HepG2 (cell line): ENCODE measurements around the gene PACS1. TPM values are rescaled to one million over a fixed set of nuclear protein-coding genes. Genes with fewer than 3 reads are reported as not detected.

Source experiments
- ERF ChIP-seq: IDR thresholded peaks from 2 replicates; pipeline ENCODE4 v1.6.1; 2018; ENCODE audit warnings: missing biosample characterization, missing genetic modification reagents
- IRX3 ChIP-seq: sonication (generic); formaldehyde crosslinking; IDR thresholded peaks from 2 replicates; pipeline ENCODE4 v1.8.1; 2023; ENCODE audit warnings: mild to moderate bottlenecking, low read depth, missing genetic modification reagents, borderline replicate concordance
- MAFF ChIP-seq: IDR thresholded peaks from 2 replicates; pipeline ENCODE4 v1.6.1; 2011; ENCODE audit warnings: low read depth, low read length, improper control_type of control experiment
- MEF2D ChIP-seq: sonication (generic); formaldehyde crosslinking; IDR thresholded peaks from 2 replicates; pipeline ENCODE4 v1.5.1; 2020; ENCODE audit warnings: mild to moderate bottlenecking, missing genetic modification reagents
- MLLT10 ChIP-seq: sonication (generic); formaldehyde crosslinking; IDR thresholded peaks from 2 replicates; pipeline ENCODE4 v1.4.0; 2020; ENCODE audit warnings: missing genetic modification reagents
- MYNN ChIP-seq: sonication (generic); formaldehyde crosslinking; IDR thresholded peaks from 2 replicates; pipeline ENCODE4 v1.4.0; 2020; ENCODE audit warnings: mild to moderate bottlenecking, low read depth, missing genetic modification reagents
- PHF21A ChIP-seq: sonication (generic); formaldehyde crosslinking; IDR thresholded peaks from 2 replicates; pipeline ENCODE4 v1.5.0; 2020; ENCODE audit warnings: mild to moderate bottlenecking, missing genetic modification reagents
- SKI ChIP-seq: fragments of 450-650 bp; IDR thresholded peaks from one replicate; pipeline ENCODE4 v1.6.1; 2018; ENCODE audit warnings: mild to moderate bottlenecking; ENCODE audit not compliant: partially characterized antibody
- YY1 ChIP-seq: IDR thresholded peaks from 2 replicates; pipeline ENCODE4 v1.6.1; 2011; ENCODE audit warnings: low read length, low read depth, moderate library complexity, mild to moderate bottlenecking; ENCODE audit not compliant: insufficient read depth, insufficient replicate concordance
- ZNF292 ChIP-seq: sonication (generic); formaldehyde crosslinking; IDR thresholded peaks from 2 replicates; pipeline ENCODE4 v1.8.1; 2022; ENCODE audit warnings: mild to moderate bottlenecking, low read depth, missing genetic modification reagents, borderline replicate concordance
- ZNF709 ChIP-seq: sonication (generic); formaldehyde crosslinking; IDR thresholded peaks from 2 replicates; pipeline ENCODE4 v1.5.0; 2020; ENCODE audit warnings: mild to moderate bottlenecking, missing genetic modification reagents
- polyA plus RNA-seq, 8 experiments: library from polyadenylated mRNA; depleted of rRNA in 3 of 8; stranded (reverse) in 7 of 8; unstranded in 1 of 8; fragments of >200 nt; fragmentation: Illumina TruSeq in 4 of 8; extraction: Trizol in 4 of 8; gene quantifications; 2 replicates each; pipeline versions ENCODE4 v1.2.1 to v1.2.3, GENCODE V29; 2011 to 2016; ENCODE audit warnings: low read depth in 4 of 8, missing spikeins in 1 of 8, mixed read lengths in 1 of 8; ENCODE audit not compliant: insufficient read depth in 1 of 8
- total RNA-seq, 5 experiments: library from RNA; depleted of rRNA; stranded (reverse); fragments of >200 nt; fragmentation: Illumina TruSeq; extraction: Trizol; gene quantifications; 2 replicates each; pipeline ENCODE4 v1.2.3, GENCODE V29; 2016; ENCODE audit warnings: low read depth in 1 of 5
- TF ChIP-seq, protein P1 (sequence below): sonication (generic); formaldehyde crosslinking; IDR thresholded peaks from one replicate; pipeline ENCODE4 v1.5.1; 2020; ENCODE audit warnings: mild to moderate bottlenecking, missing genetic modification reagents; ENCODE audit errors: not compliant biosample characterization
- TF ChIP-seq, protein P2 (sequence below): sonication (generic); formaldehyde crosslinking; IDR thresholded peaks from 2 replicates; pipeline ENCODE4 v1.4.0; 2020; ENCODE audit warnings: missing genetic modification reagents
- TF ChIP-seq, protein P3 (sequence below): sonication (generic); formaldehyde crosslinking; IDR thresholded peaks from 2 replicates; pipeline ENCODE4 v1.4.0; 2020; ENCODE audit warnings: missing genetic modification reagents, mild to moderate bottlenecking, borderline replicate concordance
- TF ChIP-seq, protein P4 (sequence below): sonication (generic); formaldehyde crosslinking; IDR thresholded peaks from 2 replicates; pipeline ENCODE4 v1.4.0; 2020; ENCODE audit warnings: missing genetic modification reagents

The PACS1 gene
- total and polyA plus RNA-seq, 2 of the 13 experiments (the other 11 are each of a cell fraction or from before 2014, with no cell fraction given) = 7.6 to 8.6 TPM

DNA sequence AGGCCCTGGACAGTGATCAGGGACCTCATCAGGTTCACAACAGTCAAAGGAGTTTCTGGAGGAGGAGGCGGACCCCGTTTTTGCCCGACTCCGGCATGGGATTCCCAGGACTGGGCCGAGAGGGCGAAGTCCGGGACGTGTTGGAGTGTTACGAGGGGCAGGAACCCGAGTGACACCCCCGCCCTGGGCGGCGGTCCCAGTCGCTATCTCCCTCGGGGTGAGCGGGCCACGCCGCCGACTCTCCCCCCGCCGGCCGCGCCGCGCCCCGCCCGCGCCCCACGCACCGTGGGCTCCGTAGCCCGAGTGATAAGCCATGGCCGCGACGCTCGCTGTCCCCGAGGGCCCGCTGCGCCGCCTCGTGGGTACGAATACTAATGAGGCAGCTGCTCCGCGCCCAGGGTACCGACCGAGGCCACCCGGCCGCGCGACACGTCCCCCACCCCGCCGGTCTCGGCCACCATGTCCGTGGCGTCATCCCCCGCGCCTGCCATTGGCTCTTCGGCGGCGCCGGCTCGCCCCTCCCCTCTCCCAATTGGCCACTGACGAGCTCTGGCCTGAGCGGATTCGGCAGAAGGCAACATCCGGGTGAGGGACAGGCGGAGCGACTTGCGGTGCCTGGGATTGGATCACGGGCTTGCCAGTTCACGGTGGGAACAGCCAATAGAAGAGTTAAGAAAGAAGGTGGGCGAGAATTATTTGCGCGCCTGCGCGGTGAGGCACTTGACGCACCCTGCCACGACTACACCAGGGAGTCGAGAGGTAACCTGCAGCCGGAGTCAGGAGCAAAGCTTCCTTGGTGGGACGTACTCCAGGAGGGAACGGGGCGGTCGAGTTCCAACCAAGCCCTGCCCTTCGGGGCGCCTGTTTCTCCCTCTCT is 218.8 kb downstream of the PACS1 start, which contains the start of gene YIF1A (continued):
- TF ChIP-seq, protein P1, sequence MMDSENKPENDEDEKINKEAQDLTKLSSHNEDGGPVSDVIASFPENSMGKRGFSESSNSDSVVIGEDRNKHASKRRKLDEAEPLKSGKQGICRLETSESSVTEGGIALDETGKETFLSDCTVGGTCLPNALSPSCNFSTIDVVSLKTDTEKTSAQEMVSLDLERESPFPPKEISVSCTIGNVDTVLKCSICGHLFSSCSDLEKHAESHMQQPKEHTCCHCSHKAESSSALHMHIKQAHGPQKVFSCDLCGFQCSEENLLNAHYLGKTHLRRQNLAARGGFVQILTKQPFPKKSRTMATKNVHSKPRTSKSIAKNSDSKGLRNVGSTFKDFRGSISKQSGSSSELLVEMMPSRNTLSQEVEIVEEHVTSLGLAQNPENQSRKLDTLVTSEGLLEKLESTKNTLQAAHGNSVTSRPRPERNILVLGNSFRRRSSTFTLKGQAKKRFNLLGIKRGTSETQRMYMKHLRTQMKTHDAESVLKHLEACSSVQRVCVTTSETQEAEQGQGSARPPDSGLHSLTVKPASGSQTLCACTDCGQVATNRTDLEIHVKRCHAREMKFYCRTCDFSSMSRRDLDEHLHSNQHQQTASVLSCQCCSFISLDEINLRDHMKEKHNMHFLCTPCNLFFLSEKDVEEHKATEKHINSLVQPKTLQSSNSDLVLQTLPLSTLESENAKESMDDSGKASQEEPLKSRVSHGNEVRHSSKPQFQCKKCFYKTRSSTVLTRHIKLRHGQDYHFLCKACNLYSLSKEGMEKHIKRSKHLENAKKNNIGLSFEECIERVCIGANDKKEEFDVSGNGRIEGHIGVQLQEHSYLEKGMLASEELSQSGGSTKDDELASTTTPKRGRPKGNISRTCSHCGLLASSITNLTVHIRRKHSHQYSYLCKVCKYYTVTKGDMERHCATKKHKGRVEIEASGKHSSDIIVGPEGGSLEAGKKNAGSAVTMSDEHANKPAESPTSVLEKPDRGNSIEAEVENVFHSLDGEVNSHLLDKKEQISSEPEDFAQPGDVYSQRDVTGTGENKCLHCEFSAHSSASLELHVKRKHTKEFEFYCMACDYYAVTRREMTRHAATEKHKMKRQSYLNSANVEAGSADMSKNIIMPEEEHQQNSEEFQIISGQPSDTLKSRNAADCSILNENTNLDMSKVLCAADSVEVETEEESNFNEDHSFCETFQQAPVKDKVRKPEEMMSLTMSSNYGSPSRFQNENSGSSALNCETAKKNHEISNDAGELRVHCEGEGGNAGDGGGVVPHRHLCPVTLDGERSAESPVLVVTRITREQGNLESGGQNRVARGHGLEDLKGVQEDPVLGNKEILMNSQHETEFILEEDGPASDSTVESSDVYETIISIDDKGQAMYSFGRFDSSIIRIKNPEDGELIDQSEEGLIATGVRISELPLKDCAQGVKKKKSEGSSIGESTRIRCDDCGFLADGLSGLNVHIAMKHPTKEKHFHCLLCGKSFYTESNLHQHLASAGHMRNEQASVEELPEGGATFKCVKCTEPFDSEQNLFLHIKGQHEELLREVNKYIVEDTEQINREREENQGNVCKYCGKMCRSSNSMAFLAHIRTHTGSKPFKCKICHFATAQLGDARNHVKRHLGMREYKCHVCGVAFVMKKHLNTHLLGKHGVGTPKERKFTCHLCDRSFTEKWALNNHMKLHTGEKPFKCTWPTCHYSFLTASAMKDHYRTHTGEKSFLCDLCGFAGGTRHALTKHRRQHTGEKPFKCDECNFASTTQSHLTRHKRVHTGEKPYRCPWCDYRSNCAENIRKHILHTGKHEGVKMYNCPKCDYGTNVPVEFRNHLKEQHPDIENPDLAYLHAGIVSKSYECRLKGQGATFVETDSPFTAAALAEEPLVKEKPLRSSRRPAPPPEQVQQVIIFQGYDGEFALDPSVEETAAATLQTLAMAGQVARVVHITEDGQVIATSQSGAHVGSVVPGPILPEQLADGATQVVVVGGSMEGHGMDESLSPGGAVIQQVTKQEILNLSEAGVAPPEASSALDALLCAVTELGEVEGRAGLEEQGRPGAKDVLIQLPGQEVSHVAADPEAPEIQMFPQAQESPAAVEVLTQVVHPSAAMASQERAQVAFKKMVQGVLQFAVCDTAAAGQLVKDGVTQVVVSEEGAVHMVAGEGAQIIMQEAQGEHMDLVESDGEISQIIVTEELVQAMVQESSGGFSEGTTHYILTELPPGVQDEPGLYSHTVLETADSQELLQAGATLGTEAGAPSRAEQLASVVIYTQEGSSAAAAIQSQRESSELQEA (CRISPR knock-in tag) = peak; percentile 26
- peak; percentile 45 for TF ChIP-seq PHF21A (CRISPR knock-in tag)
- no peak for TF ChIP-seq MYNN
- no peak for TF ChIP-seq MAFF
- no peak; the same call in 1 of the 2 replicates for TF ChIP-seq ZNF292 (CRISPR knock-in tag)
- peak; percentile 88 for TF ChIP-seq YY1
- TF ChIP-seq IRX3 (CRISPR knock-in tag) = no peak
- TF ChIP-seq, protein P2, sequence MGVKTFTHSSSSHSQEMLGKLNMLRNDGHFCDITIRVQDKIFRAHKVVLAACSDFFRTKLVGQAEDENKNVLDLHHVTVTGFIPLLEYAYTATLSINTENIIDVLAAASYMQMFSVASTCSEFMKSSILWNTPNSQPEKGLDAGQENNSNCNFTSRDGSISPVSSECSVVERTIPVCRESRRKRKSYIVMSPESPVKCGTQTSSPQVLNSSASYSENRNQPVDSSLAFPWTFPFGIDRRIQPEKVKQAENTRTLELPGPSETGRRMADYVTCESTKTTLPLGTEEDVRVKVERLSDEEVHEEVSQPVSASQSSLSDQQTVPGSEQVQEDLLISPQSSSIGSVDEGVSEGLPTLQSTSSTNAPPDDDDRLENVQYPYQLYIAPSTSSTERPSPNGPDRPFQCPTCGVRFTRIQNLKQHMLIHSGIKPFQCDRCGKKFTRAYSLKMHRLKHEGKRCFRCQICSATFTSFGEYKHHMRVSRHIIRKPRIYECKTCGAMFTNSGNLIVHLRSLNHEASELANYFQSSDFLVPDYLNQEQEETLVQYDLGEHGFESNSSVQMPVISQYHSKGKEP (CRISPR knock-in tag) = no peak
- TF ChIP-seq, protein P3, sequence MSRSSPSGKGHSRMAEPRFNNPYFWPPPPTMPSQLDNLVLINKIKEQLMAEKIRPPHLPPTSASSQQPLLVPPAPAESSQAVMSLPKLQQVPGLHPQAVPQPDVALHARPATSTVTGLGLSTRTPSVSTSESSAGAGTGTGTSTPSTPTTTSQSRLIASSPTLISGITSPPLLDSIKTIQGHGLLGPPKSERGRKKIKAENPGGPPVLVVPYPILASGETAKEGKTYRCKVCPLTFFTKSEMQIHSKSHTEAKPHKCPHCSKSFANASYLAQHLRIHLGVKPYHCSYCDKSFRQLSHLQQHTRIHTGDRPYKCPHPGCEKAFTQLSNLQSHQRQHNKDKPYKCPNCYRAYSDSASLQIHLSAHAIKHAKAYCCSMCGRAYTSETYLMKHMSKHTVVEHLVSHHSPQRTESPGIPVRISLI = no peak
- TF ChIP-seq, protein P4, sequence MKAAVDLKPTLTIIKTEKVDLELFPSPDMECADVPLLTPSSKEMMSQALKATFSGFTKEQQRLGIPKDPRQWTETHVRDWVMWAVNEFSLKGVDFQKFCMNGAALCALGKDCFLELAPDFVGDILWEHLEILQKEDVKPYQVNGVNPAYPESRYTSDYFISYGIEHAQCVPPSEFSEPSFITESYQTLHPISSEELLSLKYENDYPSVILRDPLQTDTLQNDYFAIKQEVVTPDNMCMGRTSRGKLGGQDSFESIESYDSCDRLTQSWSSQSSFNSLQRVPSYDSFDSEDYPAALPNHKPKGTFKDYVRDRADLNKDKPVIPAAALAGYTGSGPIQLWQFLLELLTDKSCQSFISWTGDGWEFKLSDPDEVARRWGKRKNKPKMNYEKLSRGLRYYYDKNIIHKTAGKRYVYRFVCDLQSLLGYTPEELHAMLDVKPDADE = no peak; the same call in 1 of the 2 replicates
- peak; percentile 59 for TF ChIP-seq ERF (CRISPR knock-in tag)
- TF ChIP-seq ZNF709 (CRISPR knock-in tag) = peak; percentile 60; the same call in 1 of the 2 replicates
- peak; percentile 21 for TF ChIP-seq SKI
- no peak for TF ChIP-seq MLLT10 (CRISPR knock-in tag)
- TF ChIP-seq MEF2D = 0 out of 2 replicates have a peak, but pooled peaks have one; percentile 68
